ENCODE measurements around the gene RBBP8NL.

Gene RBBP8NL

DNA sequence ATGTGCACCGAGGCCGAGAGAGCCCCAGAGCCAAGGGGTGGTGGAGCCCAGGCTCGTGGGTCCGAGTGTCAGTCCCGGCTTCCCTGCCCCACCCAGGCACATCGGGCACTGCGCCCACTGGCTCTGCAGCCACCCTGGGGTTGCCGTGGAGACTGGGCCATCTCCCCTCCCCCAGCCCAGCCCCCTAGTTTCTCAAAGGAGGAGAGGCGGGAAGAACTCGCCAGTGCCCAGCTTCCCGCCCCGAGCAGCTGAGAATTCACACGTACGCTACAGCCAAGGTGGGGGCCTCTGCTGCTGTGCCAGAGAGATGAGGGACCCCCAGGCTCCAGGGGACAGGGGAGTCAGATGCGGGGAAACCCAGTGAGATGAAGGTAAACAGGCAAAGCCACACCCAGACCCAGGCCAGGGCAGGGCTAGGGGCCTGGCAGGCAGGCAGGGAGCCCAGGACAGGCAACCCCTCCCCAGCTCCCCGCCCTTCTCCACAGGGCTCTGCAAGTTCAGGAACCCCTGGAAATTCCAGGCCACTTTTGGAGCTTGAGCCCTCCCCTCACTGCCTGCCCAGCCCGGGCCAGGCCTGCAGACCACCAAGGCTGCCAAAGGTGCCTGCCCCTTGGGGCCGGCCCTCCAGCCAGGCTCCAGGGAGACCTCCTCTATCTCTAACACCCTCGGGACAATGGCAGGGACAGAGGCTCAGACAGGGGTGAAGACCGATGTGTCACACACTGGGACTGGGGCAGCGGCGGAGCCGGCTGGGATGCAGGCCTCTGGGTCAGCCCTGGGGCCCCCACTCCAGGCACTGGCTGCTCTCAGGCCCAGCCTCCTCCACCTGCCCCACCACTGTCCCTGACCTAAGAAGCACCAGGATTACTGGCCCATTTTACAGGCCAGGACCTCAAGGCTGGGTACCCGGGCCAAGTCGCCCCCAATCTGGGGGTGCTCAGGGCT is 66.2 kb downstream of the RBBP8NL start:
- DNase-seq (ENCODE audit: insufficient read length, low spot score) (no peak), FAIRE-seq (no peak)
- TF ChIP-seq CTCF (IDR thresholded peaks at IDR 0.05; ENCODE audit: insufficient read depth, missing control alignments) = no peak
